Measurements from ENCODE around the gene DENND1B. TPM values are rescaled to one million over a fixed set of nuclear protein-coding genes. Genes with fewer than 3 reads are reported as not detected.

Gene DENND1B
- polyA plus RNA-seq, 4 donors = 5.0 to 16.1 (median 10.2) TPM

DNA sequence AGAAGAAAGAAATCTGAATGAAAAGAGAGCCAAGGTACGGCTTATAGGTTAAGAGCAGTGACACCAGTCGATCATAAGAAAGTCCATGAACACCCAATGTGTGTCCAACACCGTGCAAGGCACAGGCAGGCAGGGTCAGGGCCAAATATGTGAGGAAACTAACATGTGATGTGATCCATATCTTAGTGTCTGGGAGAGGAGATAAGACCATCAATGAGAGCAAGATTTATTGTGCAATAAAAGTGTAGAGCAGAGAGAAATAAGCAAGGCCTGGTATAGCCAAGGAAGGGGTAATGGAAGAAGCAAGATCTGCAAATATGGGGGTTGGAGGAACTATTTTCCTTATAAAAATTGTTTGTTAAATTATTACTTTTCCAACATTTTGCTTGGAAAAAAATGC, 308.5 kb downstream of the DENND1B start:
- Histone ChIP-seq H3K27me3 (ENCODE audit: control insufficient read depth in 3 of 3, insufficient read depth in 3 of 3, low read length in 3 of 3) (no peaks in the 10 kb centered on the region), H3K4me1 (ENCODE audit: control insufficient read depth in 3 of 3, insufficient read depth in 2 of 3, low read depth in 1 of 3, low read length in 2 of 3) (no peaks in the 10 kb centered on the region), H3K36me3 (ENCODE audit: control insufficient read depth in 3 of 3, insufficient read depth in 2 of 3, low read depth in 1 of 3, low read length in 3 of 3) (no peaks in the 10 kb centered on the region), H3K27ac (ENCODE audit: low read depth in 1 of 3, low read length in 2 of 3) (no peak overlapping the region), H3K9me3 (ENCODE audit: control insufficient read depth in 2 of 2, insufficient read depth in 1 of 2, low read depth in 1 of 2, low read length in 1 of 2) (no peaks in the 10 kb centered on the region), H3K4me3 (ENCODE audit: low read depth in 1 of 3, low read length in 3 of 3) (no peak overlapping the region)
- DNase-seq (peak in 1 of 2 donors; percentile 38), FAIRE-seq (no peak)
- WGBS, 3 donors = 50 to 64% (median 54%) methylated on average over 3 of the region's 3 CpGs

DNA sequence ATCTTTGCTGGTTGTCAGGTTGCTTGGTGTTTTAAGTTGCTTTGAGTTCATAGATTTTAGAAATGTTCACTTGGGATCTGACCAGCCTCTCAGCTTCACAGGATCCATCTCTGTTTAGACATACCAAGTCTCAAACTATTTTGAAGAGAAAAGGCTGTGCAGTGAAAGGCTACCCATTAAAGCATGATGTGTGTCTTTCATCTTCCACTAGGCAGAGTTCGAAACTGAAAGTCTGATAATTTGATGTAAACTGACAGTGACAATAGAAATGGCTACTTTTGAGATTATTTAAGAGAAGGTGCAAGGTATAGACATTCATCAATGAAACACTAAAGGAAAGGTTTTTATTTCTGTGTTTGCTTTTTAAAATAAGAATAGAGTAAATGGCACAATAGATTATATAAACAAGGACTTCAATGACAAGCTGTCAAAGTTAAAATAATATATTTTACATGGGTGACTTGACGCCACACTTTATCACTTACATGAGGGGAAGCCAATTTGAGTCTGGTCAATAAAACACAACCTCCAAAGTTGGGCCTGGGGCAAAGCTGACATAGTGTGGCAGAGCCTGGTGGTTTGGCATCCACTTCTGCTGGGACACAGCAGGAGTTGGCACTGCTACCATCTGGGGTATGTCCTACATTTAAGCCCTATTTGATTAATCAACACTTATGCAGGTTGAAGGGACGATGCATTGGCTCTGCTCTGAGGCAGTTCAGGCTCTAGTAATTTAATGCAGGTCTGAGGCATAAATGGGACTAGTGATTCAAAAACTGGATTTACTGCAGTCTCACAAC, 309.6 kb downstream of the DENND1B start:
- Histone ChIP-seq H3K27ac (ENCODE audit: low read depth in 1 of 3, low read length in 2 of 3) (no peak overlapping the region), H3K9me3 (ENCODE audit: control insufficient read depth in 2 of 2, insufficient read depth in 1 of 2, low read depth in 1 of 2, low read length in 1 of 2) (no peaks in the 10 kb centered on the region), H3K4me3 (ENCODE audit: low read depth in 1 of 3, low read length in 3 of 3) (no peak overlapping the region), H3K27me3 (ENCODE audit: control insufficient read depth in 3 of 3, insufficient read depth in 3 of 3, low read length in 3 of 3) (no peaks in the 10 kb centered on the region), H3K36me3 (ENCODE audit: control insufficient read depth in 3 of 3, insufficient read depth in 2 of 3, low read depth in 1 of 3, low read length in 3 of 3) (no peaks in the 10 kb centered on the region), H3K4me1 (ENCODE audit: control insufficient read depth in 3 of 3, insufficient read depth in 2 of 3, low read depth in 1 of 3, low read length in 2 of 3) (no peaks in the 10 kb centered on the region)
- DNase-seq (no peak), FAIRE-seq (no peak)
- 85 to 89% (median 87%) methylated on average over 3 of the region's 3 CpGs for WGBS, 3 donors

DNA sequence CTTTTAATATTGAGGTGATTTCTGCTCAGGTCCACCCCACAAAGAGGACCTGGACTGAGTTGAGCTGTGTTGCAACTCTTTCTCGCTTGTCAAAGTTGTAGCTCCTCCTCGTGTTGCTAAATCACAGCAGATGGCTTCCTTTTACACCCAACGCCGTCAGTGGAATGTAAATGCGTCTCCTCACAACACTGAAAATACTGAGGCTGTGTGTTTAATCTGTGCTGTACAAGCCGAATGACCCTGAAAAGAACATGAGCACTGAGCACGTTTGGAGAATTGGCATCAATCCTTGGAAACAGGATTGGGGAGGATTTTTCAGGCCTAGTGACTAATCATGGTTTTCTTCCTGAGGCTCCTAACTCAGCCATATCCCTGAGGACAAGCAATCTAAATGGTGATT, 311.2 kb downstream of the DENND1B start:
- WGBS, 3 donors = 47 to 65% (median 58%) methylated on average over 7 of the region's 7 CpGs
- no peak for FAIRE-seq
- Histone ChIP-seq H3K4me3 (ENCODE audit: low read depth in 1 of 3, low read length in 3 of 3) (no peak overlapping the region), H3K27me3 (ENCODE audit: control insufficient read depth in 3 of 3, insufficient read depth in 3 of 3, low read length in 3 of 3) (no peaks in the 10 kb centered on the region), H3K36me3 (ENCODE audit: control insufficient read depth in 3 of 3, insufficient read depth in 2 of 3, low read depth in 1 of 3, low read length in 3 of 3) (no peaks in the 10 kb centered on the region), H3K9me3 (ENCODE audit: control insufficient read depth in 2 of 2, insufficient read depth in 1 of 2, low read depth in 1 of 2, low read length in 1 of 2) (no peaks in the 10 kb centered on the region), H3K4me1 (ENCODE audit: control insufficient read depth in 3 of 3, insufficient read depth in 2 of 3, low read depth in 1 of 3, low read length in 2 of 3) (no peaks in the 10 kb centered on the region), H3K27ac (ENCODE audit: low read depth in 1 of 3, low read length in 2 of 3) (no peak overlapping the region)
- peak in 1 of 2 donors; percentile 47 for DNase-seq

DNA sequence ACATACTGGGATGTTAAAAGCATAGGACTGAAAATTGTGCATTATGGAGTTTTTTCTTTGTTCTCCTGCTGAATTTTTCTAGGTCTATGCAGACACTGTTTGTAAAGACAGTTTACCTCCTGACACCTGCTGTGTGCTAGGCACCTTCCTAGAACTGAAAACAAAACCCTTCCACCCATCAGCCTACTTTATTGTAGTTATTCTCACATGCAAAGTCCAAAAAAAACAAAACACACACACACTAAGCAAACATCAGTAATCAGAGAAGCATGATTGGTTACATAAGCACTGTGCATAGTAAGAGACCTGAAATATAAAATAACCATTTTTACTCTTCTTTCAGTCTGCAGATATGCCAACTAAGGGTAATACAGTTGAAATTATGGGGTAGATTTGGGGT, 312.1 kb downstream of the DENND1B start:
- no peak for FAIRE-seq
- H3K4me1 ChIP-seq (ENCODE audit: control insufficient read depth in 3 of 3, insufficient read depth in 2 of 3, low read depth in 1 of 3, low read length in 2 of 3) = no peaks in the 10 kb centered on the region
- no peak for DNase-seq
- H3K27ac ChIP-seq (ENCODE audit: low read depth in 1 of 3, low read length in 2 of 3) = no peak overlapping the region
- H3K4me3 ChIP-seq (ENCODE audit: low read depth in 1 of 3, low read length in 3 of 3) = no peak overlapping the region
- H3K27me3 ChIP-seq (ENCODE audit: control insufficient read depth in 3 of 3, insufficient read depth in 3 of 3, low read length in 3 of 3) = no peaks in the 10 kb centered on the region
- no peaks in the 10 kb centered on the region for H3K36me3 ChIP-seq (ENCODE audit: control insufficient read depth in 3 of 3, insufficient read depth in 2 of 3, low read depth in 1 of 3, low read length in 3 of 3)
- H3K9me3 ChIP-seq (ENCODE audit: control insufficient read depth in 2 of 2, insufficient read depth in 1 of 2, low read depth in 1 of 2, low read length in 1 of 2) = no peaks in the 10 kb centered on the region

DNA sequence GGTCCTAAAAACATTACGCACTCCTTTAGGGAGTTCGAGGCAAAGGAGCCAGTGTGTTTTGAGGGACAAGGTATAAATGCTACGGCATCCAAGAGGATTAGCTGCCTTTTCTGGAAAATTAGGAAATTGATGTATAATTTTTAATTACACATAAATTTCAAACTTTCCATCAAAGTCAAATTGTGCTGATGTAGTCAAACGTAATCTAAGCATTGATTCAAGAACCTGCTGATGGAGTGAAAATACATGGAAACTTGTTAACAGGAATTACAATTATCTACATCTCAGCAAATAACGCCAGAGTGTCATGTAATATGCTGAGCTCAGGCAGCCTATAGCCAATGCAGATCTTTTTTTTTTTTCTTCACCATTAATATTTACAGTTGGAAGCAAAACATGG, 312.7 kb downstream of the DENND1B start:
- H3K36me3 ChIP-seq (ENCODE audit: control insufficient read depth in 3 of 3, insufficient read depth in 2 of 3, low read depth in 1 of 3, low read length in 3 of 3) = no peaks in the 10 kb centered on the region
- H3K27ac ChIP-seq (ENCODE audit: low read depth in 1 of 3, low read length in 2 of 3) = no peak overlapping the region
- no peaks in the 10 kb centered on the region for H3K9me3 ChIP-seq (ENCODE audit: control insufficient read depth in 2 of 2, insufficient read depth in 1 of 2, low read depth in 1 of 2, low read length in 1 of 2)
- no peak overlapping the region for H3K4me3 ChIP-seq (ENCODE audit: low read depth in 1 of 3, low read length in 3 of 3)
- no peaks in the 10 kb centered on the region for H3K4me1 ChIP-seq (ENCODE audit: control insufficient read depth in 3 of 3, insufficient read depth in 2 of 3, low read depth in 1 of 3, low read length in 2 of 3)
- 80 to 89% (median 81%) methylated on average over 5 of the region's 5 CpGs for WGBS, 3 donors
- DNase-seq (no peak), FAIRE-seq (no peak)
- H3K27me3 ChIP-seq (ENCODE audit: control insufficient read depth in 3 of 3, insufficient read depth in 3 of 3, low read length in 3 of 3) = no peaks in the 10 kb centered on the region

Other genes with a start within 250 kb of the DENND1B start
- gene C1orf53, start 127.2 kb upstream of the DENND1B start, polyA plus RNA-seq = 10 to 100 TPM in 2 of 4 donors, 1 to 10 TPM in 2; 8.6 to 16.8 (median 10.7) TPM
- under 1 TPM in 2 of 4 donors, not detected in 2; 0.03 to 0.09 TPM for gene LHX9, start 141.9 kb upstream of the DENND1B start, polyA plus RNA-seq

All from small intestine (tissue), 7 donors.